Hematopoietic multipotent progenitor cell treated with erythropoietin and hydrocortisone succinate and interleukin-3 and kit ligand, for 17 days (in vitro differentiated cells): ENCODE results near the gene BCAP31.
"Not testable (repeated sequence)": the region's sequence is repeated elsewhere in the genome, so short reads cannot be mapped to it uniquely, and the experiment has no call there.

Experiments used
- DNase-seq: peaks from one replicate; pipeline ENCODE4 v3.0.0-alpha.2; 2015; ENCODE audit warnings: low spot score

BCAP31 gene

DNA sequence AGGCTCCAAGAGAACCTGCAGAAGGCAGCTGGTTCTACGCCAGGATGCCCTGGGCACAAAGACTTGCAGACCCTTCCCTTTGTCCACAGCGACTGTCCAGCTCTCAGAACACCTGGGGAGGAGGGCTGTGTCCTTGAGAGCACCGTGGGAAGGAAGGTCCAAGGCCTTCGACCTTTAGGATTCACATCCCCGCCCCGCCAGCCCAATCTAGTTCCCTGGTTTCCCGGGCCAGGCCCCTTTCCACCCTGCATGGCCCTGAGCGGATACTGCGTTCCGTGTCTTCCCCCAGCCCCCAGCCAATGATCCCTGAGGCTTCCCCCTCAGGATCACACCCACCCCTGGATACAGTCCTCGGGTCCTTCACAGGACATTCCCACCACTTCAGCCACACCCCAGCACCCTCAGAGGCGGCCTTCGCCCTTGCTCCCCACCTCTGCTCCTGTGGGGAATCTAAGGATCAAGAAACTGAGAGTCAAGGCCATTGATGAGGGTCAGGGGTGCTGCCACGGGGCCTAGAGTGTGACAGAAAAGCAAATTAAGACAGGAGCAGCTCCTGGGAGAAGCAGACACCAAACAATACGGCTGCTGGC, 9.6 kb upstream of the BCAP31 start:
- DNase-seq: no peak

DNA sequence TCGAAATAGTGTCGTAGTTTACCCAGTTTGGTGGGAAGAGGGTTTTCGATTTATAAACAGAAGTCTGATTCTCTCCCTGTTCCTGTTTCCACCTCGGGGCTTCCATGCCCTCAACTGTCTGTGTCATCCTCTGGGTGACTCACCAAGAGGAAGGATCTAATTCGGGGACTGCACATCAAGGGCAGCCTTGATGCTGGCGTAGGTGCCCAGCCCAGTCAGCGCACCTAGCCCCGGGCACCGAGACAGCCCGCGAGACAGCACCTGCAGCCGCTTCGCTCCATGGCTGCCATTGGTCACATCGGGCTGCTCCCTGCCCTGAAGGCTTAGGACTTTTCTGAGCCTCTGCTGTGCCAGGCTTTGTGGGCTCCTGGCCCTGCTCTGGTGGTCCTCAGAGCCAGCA, 8.2 kb upstream of the BCAP31 start:
- no peak for DNase-seq

DNA sequence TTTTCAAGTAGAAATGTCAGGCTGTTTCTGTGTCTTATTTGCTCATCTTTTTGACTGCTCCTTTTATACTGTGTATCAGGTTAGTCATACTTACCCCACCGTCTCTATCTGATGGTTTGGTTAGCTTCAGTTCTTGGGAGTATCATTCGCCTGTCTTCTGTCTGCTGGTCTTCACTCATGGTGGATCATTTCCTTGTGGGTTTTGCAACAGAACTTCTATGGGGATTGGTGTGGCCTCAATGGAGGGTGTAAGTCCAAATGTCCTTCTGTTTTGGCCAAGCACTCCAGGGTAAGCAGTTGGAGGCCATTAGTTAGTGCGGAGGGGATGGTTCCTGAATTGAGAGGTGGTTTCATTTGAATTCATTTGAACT, 7.6 kb upstream of the BCAP31 start:
- no peak for DNase-seq

DNA sequence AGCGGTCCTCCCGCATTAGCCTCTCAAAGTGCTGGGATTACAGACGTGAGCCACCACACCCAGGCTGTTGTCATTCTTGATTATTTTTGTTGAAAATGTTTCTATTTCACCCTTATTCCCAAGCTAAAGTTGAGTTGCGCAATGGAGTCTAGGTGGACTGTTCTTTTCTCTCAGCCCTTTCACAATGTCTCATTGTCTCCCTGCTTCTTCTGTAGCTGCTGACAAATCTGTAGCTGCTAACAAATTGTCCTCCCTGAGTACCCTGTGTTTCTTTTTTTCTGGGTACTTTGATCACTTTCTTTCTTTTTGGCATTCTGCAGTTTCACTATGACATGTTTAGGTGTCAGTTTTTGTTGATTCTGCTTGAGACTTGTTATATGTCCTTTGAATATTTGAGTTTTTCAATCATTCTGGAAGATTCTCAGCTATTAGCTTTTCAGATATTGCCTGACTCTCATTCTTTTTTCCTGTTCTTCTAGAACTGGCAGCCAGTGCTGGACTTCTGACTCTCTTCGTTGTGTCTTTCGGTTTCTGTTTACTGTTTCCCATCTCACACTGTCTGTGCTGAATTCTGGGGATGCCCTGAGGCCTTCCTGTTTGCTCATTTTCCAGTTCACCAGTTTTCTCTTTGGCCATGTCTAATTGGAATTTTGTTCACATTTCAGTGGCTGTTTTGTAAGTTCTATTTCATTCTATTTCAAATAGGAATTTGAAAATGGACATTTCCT, 7.1 kb upstream of the BCAP31 start:
- DNase-seq: no peak

DNA sequence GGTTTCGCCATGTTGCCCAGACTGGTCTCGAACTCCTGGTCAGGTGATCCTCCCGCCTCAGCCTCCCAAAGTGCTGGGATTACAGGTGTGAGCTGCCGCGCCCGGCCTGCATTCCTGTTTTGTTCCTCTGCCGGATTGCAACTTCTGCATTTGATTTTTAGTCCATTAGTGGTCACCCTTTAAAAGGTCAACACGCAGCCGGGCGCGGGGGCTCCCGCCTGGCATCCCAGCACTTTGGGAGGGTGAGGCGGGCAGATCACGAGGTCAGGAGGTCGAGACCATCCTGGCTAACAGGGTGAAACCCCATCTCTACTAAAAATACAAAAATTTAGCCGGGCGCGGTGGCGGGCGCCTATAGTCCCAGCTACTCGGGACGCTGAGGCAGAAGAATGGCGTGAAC, 5.9 kb upstream of the BCAP31 start:
- DNase-seq: not testable (repeated sequence)

DNA sequence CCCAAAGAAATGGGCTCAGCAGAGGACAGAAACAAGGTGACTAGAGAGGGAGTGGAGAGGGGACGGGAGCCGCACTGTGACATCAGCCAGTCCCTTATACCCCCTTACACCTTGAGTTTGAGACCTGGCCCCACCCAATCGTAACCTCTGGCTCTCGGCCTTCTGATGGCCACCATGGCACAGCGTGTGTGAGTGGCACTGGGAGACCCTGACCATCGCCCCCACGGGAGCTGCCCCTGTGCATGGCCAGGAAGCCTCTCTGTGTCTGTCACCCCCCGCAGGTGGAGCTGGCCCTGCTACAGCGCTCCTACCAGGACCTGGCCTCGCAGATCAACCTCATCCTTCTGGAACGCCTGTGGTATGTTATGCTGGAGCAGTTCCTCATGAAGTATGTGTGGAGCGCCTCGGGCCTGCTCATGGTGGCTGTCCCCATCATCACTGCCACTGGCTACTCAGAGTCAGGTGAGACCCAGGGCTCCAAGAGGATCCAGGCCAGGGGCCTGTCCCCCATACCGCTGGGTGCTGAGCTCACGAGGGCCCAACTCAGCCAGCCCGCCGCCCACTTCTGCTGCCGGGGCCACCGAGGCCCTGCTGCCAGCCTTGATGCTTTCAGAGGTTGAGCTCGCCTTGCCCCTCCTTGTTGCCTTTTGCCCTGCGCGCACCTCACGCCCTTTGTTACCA, 4.9 kb upstream of the BCAP31 start:
- no peak for DNase-seq

DNA sequence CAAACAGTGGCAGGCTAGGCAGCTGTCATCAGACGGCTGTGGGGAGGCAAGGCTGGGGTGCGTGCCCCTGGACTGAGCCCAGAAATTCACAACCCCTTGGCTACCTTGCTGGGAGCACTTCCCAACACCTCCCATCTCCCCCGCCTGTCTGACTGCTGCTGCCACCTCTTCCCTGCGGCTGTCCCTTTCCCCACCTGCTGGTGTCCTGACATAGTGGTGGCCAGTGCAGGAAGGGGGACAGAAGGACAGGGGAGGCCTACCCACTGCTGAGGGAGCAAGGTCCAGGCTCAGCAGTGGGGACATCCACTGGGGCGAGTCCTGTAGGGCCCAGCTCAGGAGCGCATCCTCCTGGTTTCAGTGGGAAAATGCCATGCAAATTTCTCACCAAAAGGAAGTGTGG, 3.9 kb upstream of the BCAP31 start:
- DNase-seq: no peak

DNA sequence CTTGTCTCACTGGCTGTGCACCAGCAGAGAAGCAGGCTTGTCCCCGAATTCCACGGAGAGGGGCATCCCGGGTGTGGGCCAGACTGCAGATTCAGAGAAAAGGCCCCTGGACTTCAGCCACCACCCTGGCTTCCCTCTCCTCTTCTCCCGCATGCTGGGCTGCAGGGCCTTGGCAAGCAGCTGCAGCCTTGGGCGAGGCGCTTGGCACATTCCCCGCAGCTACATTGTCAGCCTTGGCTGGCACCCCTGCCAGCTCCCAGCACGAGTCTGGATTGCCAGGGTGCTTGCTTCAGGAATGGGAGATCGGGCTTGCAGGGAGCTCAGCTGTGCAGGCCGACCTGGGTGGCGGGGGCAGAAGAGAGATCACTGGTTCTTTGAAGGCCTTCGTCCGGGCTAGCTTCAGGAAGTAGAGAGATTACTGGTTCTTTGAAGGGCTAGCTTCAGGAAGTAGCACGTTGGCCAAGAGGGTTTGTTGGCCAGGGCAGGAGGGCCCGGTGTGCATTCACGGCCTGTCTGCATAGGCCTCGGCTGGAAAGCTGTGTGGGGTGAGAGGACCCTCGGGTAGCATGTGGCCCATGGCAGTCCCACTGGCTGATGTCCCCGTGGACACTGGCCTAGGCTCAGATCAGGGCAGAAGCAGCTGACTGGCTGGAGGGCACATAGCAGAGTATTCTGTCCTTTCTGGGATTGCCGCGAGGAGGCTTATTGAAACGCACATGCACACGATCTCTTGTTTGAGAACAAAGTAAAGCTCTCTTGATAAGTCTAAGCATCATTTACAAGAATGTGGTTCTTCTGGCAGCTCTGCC, 3.1 kb upstream of the BCAP31 start:
- DNase-seq: no peak

DNA sequence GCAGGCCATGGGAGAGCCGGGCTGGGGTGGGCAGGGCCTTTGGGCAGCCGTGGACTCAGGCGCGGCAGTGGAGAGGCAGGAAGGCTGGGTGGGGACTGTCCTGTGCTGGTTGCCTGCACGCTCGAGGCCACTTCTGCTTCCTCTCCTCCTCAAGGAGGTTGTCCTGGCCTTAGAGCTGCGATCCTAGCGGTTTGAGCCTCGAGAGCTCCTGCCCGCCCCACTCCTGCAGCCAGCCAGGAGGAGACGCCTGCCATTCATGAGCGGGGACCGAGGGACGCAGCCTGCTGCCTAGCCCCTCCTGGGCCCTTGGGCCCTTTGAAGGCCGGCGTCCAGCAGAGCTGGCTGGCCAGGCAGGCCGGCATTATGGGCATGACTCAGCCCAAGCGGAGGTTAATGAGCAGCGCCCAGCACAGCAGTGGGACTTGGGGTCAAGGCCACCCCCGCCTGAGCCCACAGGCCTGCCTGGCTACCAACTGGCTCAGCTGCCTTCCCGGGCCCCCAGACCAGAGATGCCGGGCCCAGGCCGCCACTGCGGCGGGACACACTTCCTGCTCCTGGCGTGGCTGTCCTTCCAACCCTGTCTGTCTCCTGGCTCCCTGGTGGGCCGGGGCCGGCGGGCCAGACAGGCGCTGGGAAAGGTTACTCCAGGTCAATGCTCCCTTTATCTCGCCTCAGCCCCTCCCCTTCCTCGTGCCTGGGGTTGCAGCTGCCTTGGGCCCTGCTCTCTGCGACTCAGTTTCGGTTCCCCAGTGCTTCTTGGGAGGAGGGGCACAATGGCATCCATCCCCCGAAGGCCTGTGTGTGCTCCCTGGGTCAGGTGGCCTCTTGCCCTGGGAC, 2.3 kb upstream of the BCAP31 start:
- no peak for DNase-seq

DNA sequence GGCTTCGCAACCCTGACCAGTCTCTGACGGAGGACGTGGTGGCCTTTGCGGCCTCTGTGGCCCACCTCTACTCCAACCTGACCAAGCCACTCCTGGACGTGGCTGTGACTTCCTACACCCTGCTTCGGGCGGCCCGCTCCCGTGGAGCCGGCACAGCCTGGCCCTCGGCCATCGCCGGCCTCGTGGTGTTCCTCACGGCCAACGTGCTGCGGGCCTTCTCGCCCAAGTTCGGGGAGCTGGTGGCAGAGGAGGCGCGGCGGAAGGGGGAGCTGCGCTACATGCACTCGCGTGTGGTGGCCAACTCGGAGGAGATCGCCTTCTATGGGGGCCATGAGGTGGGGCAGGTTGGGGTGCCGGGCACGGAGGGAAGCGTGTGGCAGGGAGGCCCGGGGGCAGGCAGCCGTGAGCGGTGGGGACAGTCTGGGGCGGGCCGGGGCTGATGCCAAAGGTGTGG, 1.7 kb upstream of the BCAP31 start:
- no peak for DNase-seq

DNA sequence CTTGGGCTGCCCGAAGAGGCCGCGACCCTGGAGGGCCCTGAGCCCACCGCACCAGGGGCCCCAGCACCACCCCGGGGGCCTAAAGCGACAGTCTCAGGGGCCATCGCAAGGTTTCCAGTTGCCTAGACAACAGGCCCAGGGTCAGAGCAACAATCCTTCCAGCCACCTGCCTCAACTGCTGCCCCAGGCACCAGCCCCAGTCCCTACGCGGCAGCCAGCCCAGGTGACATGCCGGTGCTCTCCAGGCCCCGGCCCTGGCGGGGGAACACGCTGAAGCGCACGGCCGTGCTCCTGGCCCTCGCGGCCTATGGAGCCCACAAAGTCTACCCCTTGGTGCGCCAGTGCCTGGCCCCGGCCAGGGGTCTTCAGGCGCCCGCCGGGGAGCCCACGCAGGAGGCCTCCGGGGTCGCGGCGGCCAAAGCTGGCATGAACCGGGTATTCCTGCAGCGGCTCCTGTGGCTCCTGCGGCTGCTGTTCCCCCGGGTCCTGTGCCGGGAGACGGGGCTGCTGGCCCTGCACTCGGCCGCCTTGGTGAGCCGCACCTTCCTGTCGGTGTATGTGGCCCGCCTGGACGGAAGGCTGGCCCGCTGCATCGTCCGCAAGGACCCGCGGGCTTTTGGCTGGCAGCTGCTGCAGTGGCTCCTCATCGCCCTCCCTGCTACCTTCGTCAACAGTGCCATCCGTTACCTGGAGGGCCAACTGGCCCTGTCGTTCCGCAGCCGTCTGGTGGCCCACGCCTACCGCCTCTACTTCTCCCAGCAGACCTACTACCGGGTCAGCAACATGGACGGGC, 1.0 kb upstream of the BCAP31 start:
- no peak for DNase-seq

DNA sequence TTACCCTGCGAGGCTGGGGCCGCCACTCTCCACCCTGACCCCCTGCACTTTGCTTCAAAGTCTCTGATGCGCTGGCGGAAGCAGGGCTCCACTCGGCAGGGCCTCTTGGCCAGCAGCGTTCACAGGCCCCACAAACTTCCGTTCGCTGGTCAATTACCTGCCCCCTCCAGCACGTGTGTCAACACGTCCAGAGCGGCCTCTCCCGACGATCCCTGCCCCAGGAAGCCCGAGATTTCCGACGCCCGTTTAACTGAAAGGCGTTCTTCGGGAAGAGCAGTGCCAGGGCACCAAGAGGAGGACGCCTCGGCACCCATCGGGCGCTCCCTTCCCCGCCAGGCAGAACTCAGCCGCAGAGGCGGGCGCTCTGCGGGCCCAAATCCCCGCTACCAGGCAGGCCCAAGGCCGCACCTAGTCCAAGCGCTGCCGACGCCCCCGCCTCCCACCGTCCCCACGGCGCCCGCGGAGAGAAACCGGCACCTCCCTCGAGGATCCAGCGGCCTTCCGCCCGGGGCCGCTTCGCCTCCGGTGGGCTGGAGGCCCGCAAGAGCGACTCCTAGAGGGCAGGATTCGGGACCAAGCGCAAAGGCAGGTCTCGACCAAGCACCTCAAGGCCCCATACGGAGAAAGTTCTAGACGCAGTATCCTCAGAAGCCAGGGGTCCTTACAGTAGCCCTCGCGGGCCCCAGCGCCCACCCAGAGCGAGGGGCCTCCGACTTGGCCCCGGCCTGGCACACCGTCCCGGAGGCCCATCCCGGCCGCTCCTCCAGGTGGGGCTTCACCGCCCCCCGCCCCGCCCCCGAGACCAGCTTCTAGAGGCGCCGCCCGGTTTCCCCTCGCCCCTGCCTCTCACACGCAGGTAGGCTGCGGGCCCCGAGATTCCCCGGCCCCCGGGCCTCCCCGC, 586 bp downstream of the BCAP31 start:
- peak; percentile 61 for DNase-seq

DNA sequence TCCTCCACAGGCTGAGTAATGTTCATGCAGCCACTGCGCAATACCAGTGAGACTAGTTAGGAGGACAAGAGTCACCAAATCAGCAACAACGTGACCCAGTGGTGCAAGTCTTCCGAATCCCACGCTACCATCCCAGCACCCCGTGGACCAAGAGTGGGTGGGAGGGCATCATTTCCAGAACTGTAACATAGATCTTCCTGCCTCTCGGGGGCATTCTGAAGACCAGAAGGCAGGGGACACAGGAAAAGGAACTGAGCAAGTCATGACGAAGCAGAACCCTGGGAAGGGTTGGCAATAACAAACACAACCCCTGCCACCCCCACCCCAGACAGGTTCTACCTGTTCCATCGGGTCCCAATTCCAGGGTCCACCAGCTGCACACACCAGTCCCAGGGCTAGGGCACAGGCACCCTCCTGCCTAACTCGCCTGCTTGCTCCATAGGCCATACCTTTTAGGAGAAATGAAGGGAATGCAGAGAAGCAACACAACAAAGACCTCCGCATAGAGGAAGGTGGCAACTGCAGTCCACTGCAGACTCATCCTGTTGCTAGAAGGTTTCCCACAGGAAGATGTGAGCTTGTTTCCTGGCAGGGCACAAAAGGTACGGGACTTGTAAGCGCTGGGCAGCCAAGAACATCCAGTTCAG, 1.4 kb downstream of the BCAP31 start:
- DNase-seq: no peak

DNA sequence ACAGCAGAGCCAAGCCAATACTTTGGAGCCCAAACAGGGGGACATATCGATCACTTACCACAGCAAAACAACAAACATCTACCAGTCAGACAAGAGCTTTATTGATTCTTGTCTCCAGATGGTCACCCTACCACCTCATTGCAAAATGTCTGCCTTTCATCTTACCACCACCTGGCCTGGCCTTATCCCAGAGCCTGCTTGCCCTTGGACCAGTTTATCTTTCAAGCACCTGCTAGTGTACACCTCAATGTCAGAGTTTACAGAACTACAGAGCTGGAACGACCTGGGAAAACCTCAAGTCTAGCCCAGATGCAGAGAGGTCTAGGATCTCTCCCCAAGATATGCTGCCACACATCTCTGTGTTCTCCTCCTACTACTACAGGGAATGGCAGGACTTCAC, 4.5 kb downstream of the BCAP31 start:
- no peak for DNase-seq

DNA sequence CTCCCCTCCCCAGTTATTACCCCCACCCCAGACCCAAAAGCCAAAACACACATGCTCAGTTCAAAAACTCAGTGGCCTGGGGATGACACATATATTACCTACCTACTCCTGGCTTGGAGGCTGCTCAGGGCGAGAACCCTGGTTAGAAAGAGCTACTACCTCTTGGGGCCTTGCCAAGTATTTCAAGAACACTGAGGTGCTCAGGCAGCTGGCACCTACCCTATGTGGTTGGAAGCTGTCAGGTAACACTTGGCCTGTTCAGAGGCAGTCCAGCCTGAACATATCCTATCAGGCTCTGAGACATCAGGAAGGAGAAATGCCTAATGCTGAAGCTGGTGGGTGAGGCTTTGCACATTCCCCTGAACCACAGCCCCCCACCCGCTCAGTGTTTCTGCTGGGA, 4.9 kb downstream of the BCAP31 start:
- no peak for DNase-seq

DNA sequence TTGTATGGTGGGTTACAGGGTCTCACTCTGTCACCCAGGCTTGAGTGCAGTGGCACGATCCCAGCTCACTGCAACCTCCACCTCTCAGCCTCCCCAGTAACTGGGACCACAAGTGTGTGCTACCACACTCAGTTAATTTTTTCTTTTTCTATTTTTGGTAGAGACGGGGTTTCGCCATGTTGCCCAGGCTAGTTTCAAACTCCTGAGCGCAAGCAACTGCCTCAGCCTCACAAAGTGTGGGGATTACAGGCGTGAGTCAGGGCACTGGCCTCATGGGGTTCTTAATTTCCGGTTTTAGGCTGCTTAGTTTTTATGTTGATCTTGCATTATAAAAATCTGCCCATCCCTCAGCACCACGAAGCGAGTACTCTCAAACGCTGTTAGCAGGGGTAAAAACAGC, 6.7 kb downstream of the BCAP31 start:
- DNase-seq: no peak

DNA sequence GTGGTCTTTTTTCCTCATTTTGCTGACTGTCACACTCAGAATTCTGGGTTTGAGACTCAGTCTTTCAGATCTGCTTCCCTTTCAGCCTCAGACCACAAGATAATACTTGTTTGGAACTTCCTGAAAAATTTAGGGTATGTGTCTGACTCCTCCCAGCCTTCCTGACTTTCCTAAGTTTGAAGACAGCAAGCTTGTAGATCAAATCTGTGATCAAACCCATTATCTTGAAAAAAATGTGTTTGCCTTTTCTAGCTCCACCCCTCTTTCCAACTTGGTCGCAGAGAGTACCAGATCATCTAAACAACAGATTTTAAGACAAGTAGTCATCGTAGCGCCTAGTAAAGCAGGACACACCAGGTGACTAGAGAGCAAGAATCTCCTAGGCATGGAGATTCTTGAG, 9.9 kb downstream of the BCAP31 start:
- no peak for DNase-seq

DNA sequence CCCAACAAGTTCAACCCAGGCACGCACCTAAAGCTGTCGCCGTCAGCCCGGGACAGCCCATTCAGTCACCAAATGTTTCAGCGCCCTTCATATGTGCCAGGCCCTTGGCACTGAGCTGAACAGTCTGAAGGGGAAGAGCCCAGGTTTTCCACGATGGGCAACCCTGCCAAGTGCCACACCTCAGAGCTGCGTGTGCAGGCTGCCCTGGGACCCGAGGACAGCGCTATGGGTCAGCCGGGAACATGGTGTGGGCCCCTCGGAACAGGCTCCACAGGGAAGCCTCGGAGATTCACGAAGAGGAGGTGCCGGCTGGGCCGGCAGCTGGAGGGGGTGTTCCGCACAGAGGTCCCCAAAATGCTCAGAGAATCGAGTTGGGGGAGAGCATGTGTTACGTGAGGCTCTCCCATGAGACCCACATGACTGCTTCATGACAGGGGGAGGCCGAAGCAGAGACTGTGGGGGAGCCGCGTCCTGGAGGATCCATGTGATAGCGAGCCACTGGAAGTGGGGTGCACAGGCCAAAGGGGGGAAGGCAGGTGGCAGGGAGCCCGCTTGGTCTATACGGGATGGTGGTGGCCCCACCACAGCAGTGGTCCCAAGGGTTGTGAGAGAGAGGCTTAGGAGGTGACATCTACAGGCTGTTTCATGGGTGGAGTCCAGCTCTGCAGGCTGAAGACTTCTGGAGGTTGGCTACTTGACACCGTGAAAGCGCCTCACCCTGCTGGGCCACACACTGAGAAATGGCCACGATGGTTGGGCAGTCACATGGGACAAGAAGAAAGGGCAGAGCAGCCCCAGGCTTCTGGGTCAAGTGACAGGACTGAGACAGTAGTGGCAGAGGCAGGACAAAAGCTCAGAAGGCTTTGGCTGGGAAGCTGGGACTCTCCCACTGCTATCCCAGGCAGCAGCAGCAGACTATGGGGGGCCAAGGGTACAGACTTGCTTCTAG, 14.2 kb downstream of the BCAP31 start:
- no peak for DNase-seq
